MCF 10A (cell line): ENCODE measurements around the gene MTRF1. TPM values are rescaled to one million over a fixed set of nuclear protein-coding genes. Genes with fewer than 3 reads are reported as not detected.

ENCODE experiments used
- BruUV-seq: library from RNA; stranded (reverse); fragments of 400-500 nt; replicated peaks from 2 replicates; lab custom pipeline; 2021; lab: Mats Ljungman, UMichigan
- CTCF ChIA-PET: fragments of 300-600 bp; sonication (Branson Sonifier 250); formaldehyde crosslinking; extraction: SDS; loops from one replicate; lab custom pipeline; 2021; ENCODE audit warnings: antibody characterized with exemption, inconsistent platforms; lab: Yijun Ruan, JAX
- POLR2A ChIA-PET: fragments of 300-600, 350-650 bp; sonication (Branson Sonifier 250); formaldehyde crosslinking; extraction: SDS; loops from one replicate; lab custom pipeline; 2020; ENCODE audit warnings: antibody characterized with exemption, inconsistent platforms; lab: Yijun Ruan, JAX
- DNase-seq: peaks from one replicate; pipeline ENCODE4 v3.0.0-alpha.2; 2018; ENCODE audit not compliant: unreplicated experiment
- H3K27ac Mint-ChIP-seq: one replicate; pipeline ENCODE4 v1.8.0; 2022; ENCODE audit warnings: mild to moderate bottlenecking, low read depth, mixed read lengths; ENCODE audit not compliant: unreplicated experiment
- H3K27me3 Mint-ChIP-seq: one replicate; pipeline ENCODE4 v1.8.0; 2022; ENCODE audit warnings: mixed read lengths; ENCODE audit not compliant: insufficient read depth, unreplicated experiment
- H3K36me3 Mint-ChIP-seq: one replicate; pipeline ENCODE4 v1.8.0; 2022; ENCODE audit warnings: mild to moderate bottlenecking, moderate library complexity, mixed read lengths; ENCODE audit not compliant: insufficient read depth, unreplicated experiment
- H3K4me1 Mint-ChIP-seq: one replicate; pipeline ENCODE4 v1.8.0; 2022; ENCODE audit warnings: mixed read lengths; ENCODE audit not compliant: insufficient read depth, unreplicated experiment
- H3K4me3 Mint-ChIP-seq: one replicate; pipeline ENCODE4 v1.8.0; 2022; ENCODE audit warnings: mild to moderate bottlenecking, moderate library complexity, mixed read lengths; ENCODE audit not compliant: unreplicated experiment
- H3K9me3 Mint-ChIP-seq: one replicate; pipeline ENCODE4 v1.8.0; 2022; ENCODE audit warnings: mixed read lengths; ENCODE audit not compliant: unreplicated experiment
- CTCF ChIP-seq: fragments of 200-600 bp; IDR thresholded peaks from one replicate; pipeline ENCODE4 v1.8.0; 2022; ENCODE audit warnings: antibody characterized with exemption, mild to moderate bottlenecking; ENCODE audit not compliant: unreplicated experiment
- intact Hi-C: fragments of 100-400 bp; cut with micrococcal nuclease; formaldehyde crosslinking; loops from 2 replicates; pipeline ENCODE4 v1.14.1; 2022
- total RNA-seq: library from RNA; stranded (reverse); gene quantifications from 2 replicates; pipeline ENCODE4 v1.2.3, GENCODE V29; 2022

Gene MTRF1
- total RNA-seq, 1 experiment from 2014 or later = 10.3 TPM

GRCh38 chr13:41193919-41194824 lies 69.2 kb downstream of the MTRF1 start, which contains the start of gene KBTBD7:
KBTBD7 (minus strand) TSS chr13:41194569; CDS start chr13:41194257, 312 bp downstream.
- peak; percentile 84 for DNase-seq
- Mint-ChIP-seq H3K36me3 (peaks cover 6% of the 10 kb centered on the region), H3K4me3 (peak within 1 kb of the TSS; percentile 81), H3K9me3 (no peaks in the 10 kb centered on the region), H3K27ac (peak within 1 kb of the TSS; percentile 83), H3K4me1 (peaks cover 10% of the 10 kb centered on the region), H3K27me3 (no peaks in the 10 kb centered on the region)
- TF ChIP-seq CTCF = no peak
- ChIA-PET POLR2A (interaction anchor here (0.7 to 2.0 kb wide), 2 partner anchors 55 to 58 kb away, joined by 4 to 5 read pairs; no protein-coding TSS in a partner anchor), CTCF (no interaction called here)
- BruUV-seq = TSS peak; percentile 37
- intact Hi-C loops = loop anchor here (1.0 kb wide), 1 partner anchor 62 kb away; the partner anchor contains the start of gene KBTBD6

GRCh38 chr13:41193469-41193868 lies 69.9 kb downstream of the MTRF1 start:
- Mint-ChIP-seq H3K36me3 (peaks cover 6% of the 10 kb centered on the region), H3K27me3 (no peaks in the 10 kb centered on the region), H3K9me3 (no peaks in the 10 kb centered on the region), H3K27ac (no peak overlapping the region), H3K4me3 (peak overlapping the region; percentile 81), H3K4me1 (peaks cover 10% of the 10 kb centered on the region)
- DNase-seq = no peak
- BruUV-seq = no TSS peak
- CTCF ChIA-PET = interaction anchor here (0.6 kb wide), 1 partner anchor 57 kb away, joined by 4 read pairs; no protein-coding TSS in a partner anchor
- POLR2A ChIA-PET = interaction anchor here (0.7 to 2.0 kb wide), 2 partner anchors 54 to 57 kb away, joined by 4 to 5 read pairs; no protein-coding TSS in a partner anchor
- intact Hi-C loops = no loop called here
- no peak for TF ChIP-seq CTCF

DNA sequence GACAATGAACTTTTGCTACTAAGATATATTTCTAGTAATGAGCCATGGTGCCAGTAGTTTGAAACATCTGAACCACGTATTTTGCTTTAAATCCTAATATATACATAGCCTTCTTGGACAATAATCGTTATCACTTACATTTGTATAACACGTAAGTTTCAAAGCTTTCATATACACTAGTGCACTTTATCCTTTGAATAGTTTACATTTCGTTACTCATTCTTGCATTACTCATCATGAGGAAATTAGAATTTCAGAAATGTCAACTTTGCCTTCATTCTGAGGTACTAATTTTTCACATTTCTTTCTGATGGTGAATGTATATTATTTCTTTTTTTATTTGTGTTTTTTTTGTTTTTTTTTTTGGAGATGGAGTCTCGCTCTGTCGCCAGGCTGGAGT lies 74.8 kb downstream of the MTRF1 start:
- H3K4me1 Mint-ChIP-seq = peaks cover 6% of the 10 kb centered on the region
- ChIA-PET POLR2A (interaction anchor here (1.3 to 1.7 kb wide), 2 partner anchors 51 to 56 kb away, joined by 4 to 6 read pairs; partner anchors contain the start of gene KBTBD6), CTCF (interaction anchor here (1.0 kb wide), 1 partner anchor 114 kb away, joined by 4 read pairs; no protein-coding TSS in a partner anchor)
- no peak overlapping the region for H3K27ac Mint-ChIP-seq
- intact Hi-C loops = no loop called here
- TF ChIP-seq CTCF = no peak
- H3K27me3 Mint-ChIP-seq = no peaks in the 10 kb centered on the region
- no peak overlapping the region for H3K4me3 Mint-ChIP-seq
- peaks cover 4% of the 10 kb centered on the region for H3K36me3 Mint-ChIP-seq
- BruUV-seq = no TSS peak
- no peaks in the 10 kb centered on the region for H3K9me3 Mint-ChIP-seq
- peak; percentile 16 for DNase-seq

- CTCF ChIA-PET = no interaction called here
- POLR2A ChIA-PET = interaction anchor here (0.6 kb wide), 1 partner anchor 126 kb away, joined by 4 read pairs; no protein-coding TSS in a partner anchor
- no peak for DNase-seq
- Mint-ChIP-seq H3K4me1 (no peaks in the 10 kb centered on the region), H3K27ac (no peak overlapping the region), H3K9me3 (no peaks in the 10 kb centered on the region), H3K27me3 (no peaks in the 10 kb centered on the region), H3K36me3 (no peaks in the 10 kb centered on the region), H3K4me3 (no peak overlapping the region)
- no TSS peak for BruUV-seq
- intact Hi-C loops = no loop called here
- no peak for TF ChIP-seq CTCF
Observed at GRCh38 chr13:41186481-41186880, 76.9 kb downstream of the MTRF1 start.
